NCI-H748 treated with DMSO at 0.1 percent for 48 hours (cell line): ENCODE results near the gene WHRN.
A peak's percentile ranks its signal among the peaks of the same experiment; 100 is the strongest.

Experiments used
- DNase-seq: peaks from one replicate; lab custom pipeline; 2025; lab: John Stamatoyannopoulos, UW

The WHRN gene

GRCh38 chr9:114505187-114506081, at the start of gene WHRN:
TSS of gene WHRN (minus strand) at chr9:114505473. CDS start at chr9:114504801, 672 bp downstream.
- DNase-seq = peak; percentile 87

- no peak for DNase-seq
Observed at GRCh38 chr9:114553202-114553601, 47.9 kb upstream of the WHRN start.

GRCh38 chr9:114552706-114553105, 47.4 kb upstream of the WHRN start:
- no peak for DNase-seq

GRCh38 chr9:114551750-114552685, 46.7 kb upstream of the WHRN start:
- DNase-seq = no peak

- no peak for DNase-seq
Observed at GRCh38 chr9:114549697-114550330, 44.5 kb upstream of the WHRN start.

- no peak for DNase-seq
Observed at GRCh38 chr9:114546851-114547250, 41.6 kb upstream of the WHRN start.

GRCh38 chr9:114545055-114545454, 39.8 kb upstream of the WHRN start:
- no peak for DNase-seq

GRCh38 chr9:114539701-114540380, 34.6 kb upstream of the WHRN start:
- DNase-seq = no peak

- DNase-seq = peak; percentile 4
Observed at GRCh38 chr9:114538241-114538640, 33.0 kb upstream of the WHRN start.

GRCh38 chr9:114532561-114533237, 27.4 kb upstream of the WHRN start:
- no peak for DNase-seq

- DNase-seq = no peak
Observed at GRCh38 chr9:114529285-114529684, 24.0 kb upstream of the WHRN start.

- no peak for DNase-seq
Observed at GRCh38 chr9:114526807-114527206, 21.5 kb upstream of the WHRN start.

- no peak for DNase-seq
Observed at GRCh38 chr9:114525513-114525912, 20.2 kb upstream of the WHRN start.

GRCh38 chr9:114524247-114524681, 19.0 kb upstream of the WHRN start:
- no peak for DNase-seq

GRCh38 chr9:114522847-114523246, 17.6 kb upstream of the WHRN start:
- no peak for DNase-seq

- DNase-seq = no peak
Observed at GRCh38 chr9:114522286-114522685, 17.0 kb upstream of the WHRN start.

GRCh38 chr9:114521846-114522245, 16.6 kb upstream of the WHRN start:
- no peak for DNase-seq

GRCh38 chr9:114518599-114519022, 13.3 kb upstream of the WHRN start:
- DNase-seq = no peak

- no peak for DNase-seq
Observed at GRCh38 chr9:114518120-114518519, 12.8 kb upstream of the WHRN start.

- no peak for DNase-seq
Observed at GRCh38 chr9:114516913-114517312, 11.6 kb upstream of the WHRN start.

- DNase-seq = no peak
Observed at GRCh38 chr9:114515528-114515927, 10.3 kb upstream of the WHRN start.
